ENCODE measurements around the gene SRP14. TPM values are rescaled to one million over a fixed set of nuclear protein-coding genes. Genes with fewer than 3 reads are reported as not detected.
A peak's percentile ranks its signal among the peaks of the same experiment; 100 is the strongest.
"Not testable (repeated sequence)": the region's sequence is repeated elsewhere in the genome, so short reads cannot be mapped to it uniquely, and the experiment has no call there.

SRP14 gene, protein sequence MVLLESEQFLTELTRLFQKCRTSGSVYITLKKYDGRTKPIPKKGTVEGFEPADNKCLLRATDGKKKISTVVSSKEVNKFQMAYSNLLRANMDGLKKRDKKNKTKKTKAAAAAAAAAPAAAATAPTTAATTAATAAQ
- total RNA-seq: 102 TPM

GRCh38 chr15:40038638-40039543 is at the start of gene SRP14:
Gene SRP14, minus strand, starts transcription at chr15:40039181. Its CDS starts 65 bp downstream, at chr15:40039116.
- FAIRE-seq (no peak), DNase-seq (ENCODE audit: low spot score in 2 of 2) (peak; percentile 83 to 92)

DNA sequence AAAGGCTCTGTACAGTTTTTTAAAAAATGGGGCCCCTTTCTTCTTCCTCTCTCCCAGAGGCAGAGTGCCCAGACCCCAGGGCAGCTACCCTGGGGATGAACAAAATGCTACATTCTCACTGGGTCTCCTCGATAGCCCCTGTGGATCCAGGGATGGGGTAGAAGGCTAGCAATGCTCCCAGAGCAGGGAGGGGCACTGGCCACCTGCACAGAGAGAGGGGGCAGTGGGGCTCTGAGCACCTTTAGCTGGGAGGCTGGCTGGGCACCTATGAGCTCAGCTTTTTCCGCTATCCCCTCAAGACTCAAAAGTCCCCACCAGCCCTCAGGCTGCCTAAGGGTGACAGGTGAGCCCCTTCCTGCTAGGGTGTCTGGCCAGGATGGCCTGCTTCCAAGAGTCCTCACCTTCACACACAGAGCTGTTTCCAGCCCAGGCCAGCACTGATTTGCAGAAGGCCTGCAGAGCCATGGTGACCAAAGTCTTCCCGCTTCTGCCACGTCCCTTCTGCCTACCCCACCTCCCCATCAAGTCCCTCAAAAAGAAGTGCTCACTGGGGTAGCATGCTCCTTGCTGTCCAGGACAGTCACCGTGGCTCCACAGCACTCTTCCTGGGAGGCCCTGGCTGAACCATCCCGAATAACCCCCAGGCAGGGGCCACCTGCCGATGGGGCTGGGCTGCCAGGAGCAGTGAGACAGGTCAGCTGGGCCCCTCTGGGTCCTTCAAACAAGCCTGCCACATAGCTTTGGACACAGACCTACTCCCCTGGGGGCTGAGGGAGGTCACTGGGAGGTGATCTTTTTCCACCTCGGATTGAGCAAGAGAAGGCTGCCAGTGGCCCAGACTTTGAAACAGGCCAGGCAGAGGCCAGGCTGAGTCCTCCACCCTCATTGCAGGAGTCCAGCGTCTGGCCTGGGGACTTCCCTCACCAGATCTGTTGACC is 49.3 kb upstream of the SRP14 start:
- DNase-seq (ENCODE audit: low spot score in 2 of 2) (no peak), FAIRE-seq (no peak)

DNA sequence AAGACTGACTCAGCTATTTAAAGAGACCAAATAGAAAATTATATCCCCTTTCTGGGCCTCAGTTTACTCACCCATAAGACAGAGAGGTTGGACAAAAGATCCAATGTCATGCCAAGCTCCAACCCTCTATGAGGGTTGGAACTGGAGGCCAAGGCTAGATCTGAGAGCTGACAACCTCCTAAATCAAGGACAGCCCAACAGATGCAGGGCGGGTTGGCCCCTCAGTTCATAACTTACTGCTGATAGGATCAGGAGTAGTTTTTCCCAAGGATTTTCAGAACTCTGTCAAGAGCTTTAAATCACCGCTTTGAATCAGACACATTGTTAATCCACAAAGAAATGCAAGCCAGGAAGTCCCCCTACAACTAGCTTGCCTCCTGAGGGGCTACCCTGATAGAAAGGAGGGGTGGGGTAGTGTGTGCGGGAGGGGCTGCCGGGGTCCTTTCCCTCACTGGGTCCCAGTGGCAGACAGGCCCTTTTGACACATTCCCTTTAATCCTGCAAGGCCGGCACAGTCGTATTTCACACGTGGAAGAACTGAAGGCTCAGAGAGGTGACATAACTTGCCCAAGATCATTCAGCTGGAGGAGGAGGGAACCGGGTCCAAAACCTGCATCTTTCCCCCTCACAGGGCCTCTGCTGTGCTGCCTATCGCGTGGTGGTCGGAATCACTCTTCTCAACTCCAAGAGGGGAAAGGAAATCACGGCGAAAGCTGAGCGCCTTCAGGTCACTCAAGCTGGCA is 48.3 kb upstream of the SRP14 start:
- no peak for FAIRE-seq
- no peak for DNase-seq (ENCODE audit: low spot score in 2 of 2)

DNA sequence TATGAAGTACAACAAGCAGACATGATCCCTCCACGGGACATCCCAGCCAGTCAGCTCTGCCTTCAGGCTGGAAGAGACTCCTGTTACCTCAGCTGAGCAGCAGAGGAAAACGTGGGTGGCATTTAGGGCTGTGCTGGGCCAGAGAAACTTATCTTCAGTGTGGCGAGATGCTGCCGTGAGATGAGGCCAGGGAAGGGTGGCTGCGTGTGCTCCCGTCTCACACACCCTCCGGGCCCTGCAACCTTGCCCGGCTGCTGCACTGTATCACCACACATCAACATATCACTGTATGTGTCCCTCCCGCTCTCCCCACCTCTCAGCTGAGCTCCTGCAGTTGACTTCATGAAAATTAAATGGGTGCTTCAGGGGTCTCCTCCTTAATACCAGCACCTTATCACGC is 46.3 kb upstream of the SRP14 start:
- DNase-seq (ENCODE audit: low spot score in 2 of 2) (no peak), FAIRE-seq (no peak)

- DNase-seq (ENCODE audit: low spot score in 2 of 2) (no peak), FAIRE-seq (no peak)
Measured at GRCh38 chr15:40084650-40085049, 45.7 kb upstream of the SRP14 start.

DNA sequence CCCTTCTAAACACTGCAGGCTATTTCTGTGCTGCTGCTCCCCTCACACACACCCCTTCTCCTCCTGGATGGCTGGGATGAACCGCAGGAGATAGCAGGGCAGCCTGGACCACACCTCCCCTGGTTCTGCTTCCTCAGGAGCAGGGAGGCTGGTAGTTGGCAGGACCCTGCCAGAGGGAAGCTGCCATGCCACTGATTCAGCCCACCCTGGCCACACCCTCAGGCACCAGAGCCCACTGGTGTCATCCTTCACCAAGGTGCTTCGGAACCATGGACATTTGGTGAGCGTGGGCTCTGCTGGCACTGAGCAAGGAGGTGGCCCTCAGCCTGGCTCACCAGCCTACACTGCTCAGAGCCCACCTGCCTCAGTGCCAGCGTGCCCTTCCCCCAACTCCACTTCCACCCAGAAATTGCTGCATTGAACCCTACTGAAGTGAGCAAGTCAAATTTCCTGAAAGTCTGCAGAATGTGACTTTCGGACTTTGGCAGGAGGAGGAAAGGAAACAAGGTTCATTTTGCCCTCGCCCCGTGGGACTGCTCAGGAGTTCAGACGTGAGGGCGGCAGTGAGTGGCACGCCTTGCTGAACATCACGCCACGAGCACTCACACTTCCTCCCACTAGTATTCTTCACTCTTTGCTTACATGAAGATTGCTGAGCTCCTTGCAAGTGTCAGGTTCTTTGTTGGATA is 43.4 kb upstream of the SRP14 start:
- no peak for DNase-seq (ENCODE audit: low spot score in 2 of 2)
- FAIRE-seq: no peak

DNA sequence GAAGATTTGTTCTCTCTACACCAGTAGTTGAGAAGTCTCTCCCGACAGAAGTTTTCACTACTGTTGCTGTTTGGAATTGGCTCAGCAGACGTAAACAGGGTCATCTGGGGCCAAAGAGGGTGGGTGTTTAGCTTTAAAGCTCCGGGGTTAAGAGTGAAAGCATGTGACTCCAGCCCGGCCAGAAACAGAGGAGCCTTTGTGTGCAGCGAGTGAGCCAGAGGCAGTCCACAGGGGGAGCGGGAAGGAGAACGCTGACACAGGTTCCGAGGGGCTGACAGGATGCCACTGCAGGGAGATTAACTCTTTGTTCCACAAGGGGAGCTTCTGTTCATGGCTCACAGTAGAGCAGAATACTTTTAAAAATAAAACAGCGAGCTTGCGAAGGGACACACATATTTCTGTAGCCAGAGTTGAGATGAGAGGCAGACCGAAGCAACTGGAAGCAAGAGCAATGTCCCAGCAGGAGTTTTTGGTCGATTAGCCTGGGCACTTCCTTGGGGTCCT is 42.8 kb upstream of the SRP14 start:
- FAIRE-seq: no peak
- peak; percentile 68 to 71 for DNase-seq (ENCODE audit: low spot score in 2 of 2)

DNA sequence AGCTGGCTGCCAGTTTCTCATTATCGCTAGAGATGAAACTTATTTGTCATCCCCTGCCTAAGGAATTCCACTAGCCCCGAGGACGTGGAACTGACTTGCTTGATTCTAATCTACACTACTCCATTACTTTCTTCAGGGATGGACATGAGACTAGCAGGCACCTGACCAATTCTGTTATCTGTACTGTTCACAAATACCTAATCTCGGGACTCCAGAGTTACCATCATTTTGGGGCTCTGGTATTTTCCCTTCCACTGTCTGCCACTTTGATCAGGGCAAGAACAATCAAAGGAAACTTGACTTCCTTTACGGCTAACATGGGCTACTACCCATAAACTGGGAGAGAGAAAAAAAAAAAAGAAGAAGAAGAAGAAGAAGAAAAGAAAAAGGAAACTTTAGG is 41.9 kb upstream of the SRP14 start:
- no peak for FAIRE-seq
- DNase-seq (ENCODE audit: low spot score in 2 of 2): no peak

DNA sequence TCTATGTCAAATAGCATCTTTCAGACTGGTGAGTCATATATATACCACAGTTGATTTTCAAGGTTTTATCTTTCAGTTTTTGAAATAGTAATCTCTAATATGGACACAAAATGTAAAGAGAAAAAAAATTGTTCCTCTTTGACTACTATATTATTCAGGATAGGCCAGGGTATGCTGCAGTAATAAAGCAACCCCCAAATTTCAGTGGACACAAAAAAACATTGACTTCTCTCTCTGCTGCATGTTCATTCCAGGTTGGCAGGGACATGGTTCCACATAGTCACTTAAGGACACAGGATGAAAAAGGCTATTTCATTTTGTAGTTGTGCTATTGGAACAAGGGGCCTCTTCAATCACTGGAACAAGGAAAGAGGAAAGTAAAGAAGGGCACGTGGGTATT is 41.1 kb upstream of the SRP14 start:
- FAIRE-seq: no peak

GRCh38 chr15:40079456-40079855 is 40.5 kb upstream of the SRP14 start:
- FAIRE-seq: no peak
- DNase-seq (ENCODE audit: low spot score in 2 of 2): no peak

More for the DNA sequence above, 41.1 kb upstream of the SRP14 start:
- no peak for DNase-seq (ENCODE audit: low spot score in 2 of 2)

DNA sequence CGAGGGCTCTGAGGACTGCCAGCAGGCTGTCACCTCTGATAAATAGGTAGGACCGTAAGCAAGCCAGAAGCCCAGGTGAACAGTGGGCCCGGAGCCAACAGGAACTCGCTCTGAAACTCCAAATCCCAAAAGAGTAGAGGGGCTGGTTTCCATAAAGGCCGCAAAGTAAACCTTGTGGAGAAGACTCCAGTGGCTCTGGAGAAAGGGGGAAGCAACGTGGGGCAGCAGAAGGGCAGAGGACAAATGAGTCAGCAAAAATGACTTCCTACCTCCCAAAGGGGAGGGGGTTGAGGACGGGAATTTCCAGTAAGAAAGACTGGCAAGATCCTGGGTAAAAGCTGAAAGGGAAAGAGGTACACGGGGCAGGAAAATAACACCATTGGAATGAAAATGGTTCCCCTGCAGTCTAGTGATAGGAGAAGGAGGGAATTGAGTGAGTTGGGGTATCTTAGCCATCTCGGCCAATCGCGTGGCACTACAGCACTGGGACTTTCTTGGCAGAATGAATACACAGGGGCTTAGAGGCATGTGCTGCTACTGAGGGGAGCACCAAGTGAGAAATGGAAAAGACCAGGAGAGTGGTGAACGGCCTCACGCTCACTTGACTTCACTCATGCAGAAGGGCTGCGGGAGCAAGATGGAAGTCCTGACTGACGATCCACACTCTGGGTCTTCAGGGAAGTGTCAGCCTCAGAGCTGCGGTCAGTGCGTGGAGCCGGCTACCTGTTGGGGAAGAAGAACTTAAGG is 36.5 kb upstream of the SRP14 start:
- DNase-seq (ENCODE audit: low spot score in 2 of 2) (no peak), FAIRE-seq (no peak)

- FAIRE-seq; DNase-seq (ENCODE audit: low spot score in 2 of 2): not testable (repeated sequence)
Measured at GRCh38 chr15:40074656-40075055, 35.7 kb upstream of the SRP14 start.

GRCh38 chr15:40073716-40074490 is 34.9 kb upstream of the SRP14 start:
- FAIRE-seq; DNase-seq (ENCODE audit: low spot score in 2 of 2): not testable (repeated sequence)

GRCh38 chr15:40072216-40072990 is 33.4 kb upstream of the SRP14 start:
- DNase-seq (ENCODE audit: low spot score in 2 of 2): peak in 1 of 2 donors; percentile 32
- no peak for FAIRE-seq

DNA sequence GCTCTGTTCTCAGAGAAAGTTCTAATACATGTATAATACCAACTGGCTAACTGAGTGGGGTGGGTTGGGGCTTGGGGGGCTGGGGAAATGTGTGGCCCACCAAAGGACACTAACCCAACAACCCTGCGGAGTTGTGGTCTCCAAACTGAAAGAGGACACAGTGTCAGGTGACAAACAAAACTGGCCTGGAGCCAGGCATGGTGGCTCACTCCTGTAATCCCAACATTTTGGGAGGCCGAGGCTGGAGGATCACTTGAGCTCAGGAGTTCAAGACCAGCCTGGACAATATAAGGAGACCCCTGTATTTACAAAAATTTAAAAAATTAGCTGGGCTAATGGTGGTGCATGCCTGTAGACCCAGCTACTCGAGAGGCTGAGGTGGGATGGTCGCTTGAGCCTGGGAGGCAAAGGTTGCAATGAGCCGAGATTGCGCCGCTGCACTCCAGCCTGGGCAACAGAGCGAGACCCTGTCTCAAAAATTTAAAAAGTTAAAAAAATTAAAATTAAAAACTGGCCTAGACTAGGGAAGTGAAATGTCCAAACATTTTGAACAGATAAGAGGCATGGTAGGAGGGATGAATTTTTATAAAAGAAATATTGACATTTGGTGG is 31.7 kb upstream of the SRP14 start:
- FAIRE-seq: no peak
- no peak for DNase-seq (ENCODE audit: low spot score in 2 of 2)

GRCh38 chr15:40070166-40070557 is 31.2 kb upstream of the SRP14 start:
- FAIRE-seq (no peak), DNase-seq (ENCODE audit: low spot score in 2 of 2) (no peak)

Data from frontal cortex (tissue), 4 donors.